Right cardiac atrium (tissue), 5 donors: ENCODE measurements around the gene TMEM135. TPM values are rescaled to one million over a fixed set of nuclear protein-coding genes. Genes with fewer than 3 reads are reported as not detected.
A peak's percentile ranks its signal among the peaks of the same experiment; 100 is the strongest.
"Not testable (repeated sequence)": the region's sequence is repeated elsewhere in the genome, so short reads cannot be mapped to it uniquely, and the experiment has no call there.

ENCODE experiments used
- ATAC-seq, 2 donors: fragments of 200-7000 bp; cut with Tn5 transposase; one replicate each; pipeline versions ENCODE4 v1.8.0 to v1.9.1; 2020; ENCODE audit warnings: moderate library complexity in 2 of 2, mild to moderate bottlenecking in 1 of 2
- DNase-seq, 3 donors: peaks; one replicate each; pipeline ENCODE4 v3.0.0-alpha.2; 2020
- H3K27ac ChIP-seq: one replicate; pipeline ENCODE4 v1.5.1; 2013; ENCODE audit warnings: mild to moderate bottlenecking, low read length, control low read depth, moderate library complexity
- H3K27me3 ChIP-seq: one replicate; pipeline ENCODE4 v1.6.1; 2013; ENCODE audit not compliant: control insufficient read depth, insufficient read depth
- H3K4me1 ChIP-seq: one replicate; pipeline ENCODE4 v1.6.1; 2013; ENCODE audit warnings: low read length; ENCODE audit not compliant: control insufficient read depth, insufficient read depth
- H3K4me3 ChIP-seq: one replicate; pipeline ENCODE4 v1.5.1; 2013; ENCODE audit warnings: low read length, control low read depth
- H3K9me3 ChIP-seq: one replicate; pipeline ENCODE4 v1.6.1; 2013; ENCODE audit warnings: low read length; ENCODE audit not compliant: control insufficient read depth
- WGBS: extraction: QIAGEN DNeasy Blood & Tissue Kit; methylation state at CpG from one replicate; pipeline ENCODE4 v1.1.7; 2013; 5-methylcytosine and 5-hydroxymethylcytosine counted together
- intact Hi-C, 4 donors: fragments of 100-400 bp; cut with DNase I; formaldehyde crosslinking; loops; one replicate each; pipeline versions ENCODE4 v1.11.0 to v1.14.0; 2022 to 2023
- polyA plus RNA-seq: library from polyadenylated mRNA; stranded (reverse); fragments of 200-250 nt; gene quantifications from one replicate; pipeline ENCODE4 v1.2.3, GENCODE V29; 2013
- total RNA-seq, 4 donors: library from RNA; stranded (reverse); fragmentation: NEBNext Ultra II Directional; extraction: Animal tissue kit (Norgen Biotek cat#: 25700); gene quantifications; one replicate each; pipeline ENCODE4 v1.2.1, GENCODE V29; 2021
- donor health status: healthy with polysubstance abuse.
- donor health status: DM: no; HTN: yes; CAD: no.
- donor health status: DM: no; HTN: no; CAD: no.
- donor health status: DM: no; HTN: yes; CAD: no; lungs with severe emphysema.
- donor health status: DM: yes; HTN: yes; CAD: no.

The TMEM135 gene
- total and polyA plus RNA-seq, 5 donors: 5.7 to 24.1 (median 18.0) TPM

- Histone ChIP-seq H3K9me3 (no peaks in the 10 kb centered on the region), H3K27me3 (no peaks in the 10 kb centered on the region), H3K27ac (peak overlapping the region; percentile 59), H3K4me3 (no peak overlapping the region), H3K4me1 (no peaks in the 10 kb centered on the region)
- DNase-seq: peak in 1 of 3 donors; percentile 72
- peak; percentile 90 for ATAC-seq
- intact Hi-C loops: loop anchor here in 1 of 4 donors (5.0 kb wide), 1 partner anchor 48 kb away; no protein-coding TSS in a partner anchor
- WGBS: 64% methylated on average over 5 of the region's 5 CpGs
Measured at GRCh38 chr11:86999859-87000753, 37.6 kb upstream of the TMEM135 start.

- H3K27me3 ChIP-seq: no peaks in the 10 kb centered on the region
- WGBS: 90% methylated on average over 1 of the region's 1 CpG
- H3K9me3 ChIP-seq: no peaks in the 10 kb centered on the region
- DNase-seq: no peak
- H3K4me1 ChIP-seq: no peaks in the 10 kb centered on the region
- no peak overlapping the region for H3K27ac ChIP-seq
- ATAC-seq: no peak
- intact Hi-C loops: loop anchor here in 1 of 4 donors (5.0 kb wide), 1 partner anchor 51 kb away; no protein-coding TSS in a partner anchor
- no peak overlapping the region for H3K4me3 ChIP-seq
Measured at GRCh38 chr11:87002918-87003317, 34.8 kb upstream of the TMEM135 start.

GRCh38 chr11:87004281-87004680 is 33.5 kb upstream of the TMEM135 start:
- WGBS: 96% methylated on average over 4 of the region's 4 CpGs
- H3K27ac ChIP-seq, ATAC-seq, DNase-seq, H3K27me3 ChIP-seq, H3K9me3 ChIP-seq, H3K4me1 ChIP-seq, H3K4me3 ChIP-seq: not testable (repeated sequence)
- intact Hi-C loops: loop anchor here in 1 of 4 donors (5.0 kb wide), 1 partner anchor 52 kb away; no protein-coding TSS in a partner anchor

- H3K9me3 ChIP-seq: no peaks in the 10 kb centered on the region
- H3K4me3 ChIP-seq: no peak overlapping the region
- ATAC-seq (no peak), DNase-seq (no peak)
- intact Hi-C loops: no loop called here
- H3K4me1 ChIP-seq: no peaks in the 10 kb centered on the region
- 72% methylated on average over 3 of the region's 3 CpGs for WGBS
- no peak overlapping the region for H3K27ac ChIP-seq
- no peaks in the 10 kb centered on the region for H3K27me3 ChIP-seq
Measured at GRCh38 chr11:87005569-87005921, 32.2 kb upstream of the TMEM135 start.

- ATAC-seq (no peak), DNase-seq (no peak)
- H3K4me1 ChIP-seq: no peaks in the 10 kb centered on the region
- no peak overlapping the region for H3K4me3 ChIP-seq
- 95% methylated on average over 4 of the region's 4 CpGs for WGBS
- intact Hi-C loops: no loop called here
- no peaks in the 10 kb centered on the region for H3K27me3 ChIP-seq
- no peaks in the 10 kb centered on the region for H3K9me3 ChIP-seq
- H3K27ac ChIP-seq: no peak overlapping the region
Measured at GRCh38 chr11:87006035-87006434, 31.7 kb upstream of the TMEM135 start.

GRCh38 chr11:87007963-87008362 is 29.8 kb upstream of the TMEM135 start:
- H3K27ac ChIP-seq: no peak overlapping the region
- 43% methylated on average over 1 of the region's 1 CpG for WGBS
- H3K9me3 ChIP-seq: no peaks in the 10 kb centered on the region
- peak; percentile 52 to 64 for ATAC-seq
- intact Hi-C loops: no loop called here
- H3K4me1 ChIP-seq: no peaks in the 10 kb centered on the region
- DNase-seq: no peak
- no peak overlapping the region for H3K4me3 ChIP-seq
- H3K27me3 ChIP-seq: no peaks in the 10 kb centered on the region

GRCh38 chr11:87012089-87012488 is 25.6 kb upstream of the TMEM135 start:
- 83% methylated on average over 1 of the region's 1 CpG for WGBS
- ATAC-seq: no peak
- no peaks in the 10 kb centered on the region for H3K9me3 ChIP-seq
- no peak overlapping the region for H3K27ac ChIP-seq
- no peak overlapping the region for H3K4me3 ChIP-seq
- H3K27me3 ChIP-seq: no peaks in the 10 kb centered on the region
- intact Hi-C loops: no loop called here
- H3K4me1 ChIP-seq: peaks cover 4% of the 10 kb centered on the region
- DNase-seq: no peak

- Histone ChIP-seq H3K9me3 (no peaks in the 10 kb centered on the region), H3K27me3 (no peaks in the 10 kb centered on the region)
Measured at GRCh38 chr11:87012673-87013072, 25.1 kb upstream of the TMEM135 start.

GRCh38 chr11:87013912-87014825 is 23.6 kb upstream of the TMEM135 start:
- peaks cover 4% of the 10 kb centered on the region for H3K4me1 ChIP-seq
- DNase-seq (no peak), ATAC-seq (peak in 1 of 2 donors; percentile 62)
- H3K4me3 ChIP-seq: no peak overlapping the region
- H3K9me3 ChIP-seq: no peaks in the 10 kb centered on the region
- no peaks in the 10 kb centered on the region for H3K27me3 ChIP-seq
- WGBS: 58% methylated on average over 5 of the region's 5 CpGs
- intact Hi-C loops: no loop called here
- H3K27ac ChIP-seq: peak overlapping the region; percentile 37

More at GRCh38 chr11:87012673-87013072, 25.1 kb upstream of the TMEM135 start:
- ATAC-seq (no peak), DNase-seq (no peak)
- 51% methylated on average over 1 of the region's 1 CpG for WGBS
- intact Hi-C loops: no loop called here
- H3K27ac ChIP-seq: no peak overlapping the region
- H3K4me3 ChIP-seq: no peak overlapping the region
- H3K4me1 ChIP-seq: peaks cover 4% of the 10 kb centered on the region

GRCh38 chr11:87015645-87016044 is 22.1 kb upstream of the TMEM135 start:
- WGBS: 94% methylated on average over 10 of the region's 10 CpGs
- H3K9me3 ChIP-seq: no peaks in the 10 kb centered on the region
- intact Hi-C loops: no loop called here

More at GRCh38 chr11:87015645-87016044, 22.1 kb upstream of the TMEM135 start:
- DNase-seq (no peak), ATAC-seq (no peak)
- no peak overlapping the region for H3K4me3 ChIP-seq
- H3K27me3 ChIP-seq: no peaks in the 10 kb centered on the region
- peaks cover 4% of the 10 kb centered on the region for H3K4me1 ChIP-seq
- no peak overlapping the region for H3K27ac ChIP-seq
